ENCODE results near the gene ZSCAN22.

The ZSCAN22 gene

GRCh38 chr19:58304255-58304654, 22.5 kb upstream of the ZSCAN22 start:
- H3K36me3 Mint-ChIP-seq (ENCODE audit: low read depth): peaks cover 82% of the 10 kb centered on the region
- H3K27ac Mint-ChIP-seq: peak overlapping the region; percentile 83 to 96 (median 89)
- TF ChIP-seq, protein P1, sequence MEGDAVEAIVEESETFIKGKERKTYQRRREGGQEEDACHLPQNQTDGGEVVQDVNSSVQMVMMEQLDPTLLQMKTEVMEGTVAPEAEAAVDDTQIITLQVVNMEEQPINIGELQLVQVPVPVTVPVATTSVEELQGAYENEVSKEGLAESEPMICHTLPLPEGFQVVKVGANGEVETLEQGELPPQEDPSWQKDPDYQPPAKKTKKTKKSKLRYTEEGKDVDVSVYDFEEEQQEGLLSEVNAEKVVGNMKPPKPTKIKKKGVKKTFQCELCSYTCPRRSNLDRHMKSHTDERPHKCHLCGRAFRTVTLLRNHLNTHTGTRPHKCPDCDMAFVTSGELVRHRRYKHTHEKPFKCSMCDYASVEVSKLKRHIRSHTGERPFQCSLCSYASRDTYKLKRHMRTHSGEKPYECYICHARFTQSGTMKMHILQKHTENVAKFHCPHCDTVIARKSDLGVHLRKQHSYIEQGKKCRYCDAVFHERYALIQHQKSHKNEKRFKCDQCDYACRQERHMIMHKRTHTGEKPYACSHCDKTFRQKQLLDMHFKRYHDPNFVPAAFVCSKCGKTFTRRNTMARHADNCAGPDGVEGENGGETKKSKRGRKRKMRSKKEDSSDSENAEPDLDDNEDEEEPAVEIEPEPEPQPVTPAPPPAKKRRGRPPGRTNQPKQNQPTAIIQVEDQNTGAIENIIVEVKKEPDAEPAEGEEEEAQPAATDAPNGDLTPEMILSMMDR (IDR thresholded peaks at IDR 0.05; ENCODE audit: unreplicated experiment in 3 of 3): no peak
- no peaks in the 10 kb centered on the region for H3K27me3 Mint-ChIP-seq (ENCODE audit: low read depth)
- peak overlapping the region; percentile 96 to 100 (median 99) for H3K4me3 Mint-ChIP-seq
- peaks cover 22% of the 10 kb centered on the region for H3K4me1 Mint-ChIP-seq
- peaks cover 10% of the 10 kb centered on the region for H3K9me3 Mint-ChIP-seq

DNA sequence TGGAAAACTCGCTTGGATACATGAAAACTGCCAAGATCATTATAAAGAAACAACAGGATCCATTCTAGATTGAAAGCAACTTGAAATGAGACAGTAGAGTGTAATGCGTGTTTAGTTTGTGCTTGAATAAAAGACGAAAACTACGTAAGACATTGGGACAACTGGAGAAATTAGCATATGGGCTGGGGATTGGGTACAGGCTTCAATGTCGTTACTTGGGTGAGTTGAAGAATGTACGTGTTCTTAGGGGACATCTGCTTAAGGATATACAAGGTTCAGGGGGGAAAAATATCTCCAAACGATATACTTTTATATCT, 22.1 kb upstream of the ZSCAN22 start:
- H3K36me3 Mint-ChIP-seq (ENCODE audit: low read depth): peaks cover 84% of the 10 kb centered on the region
- no peaks in the 10 kb centered on the region for H3K27me3 Mint-ChIP-seq (ENCODE audit: low read depth)
- peaks cover 9% of the 10 kb centered on the region for H3K9me3 Mint-ChIP-seq
- TF ChIP-seq, protein P1 (IDR thresholded peaks at IDR 0.05; ENCODE audit: unreplicated experiment in 3 of 3): no peak
- peaks cover 22% of the 10 kb centered on the region for H3K4me1 Mint-ChIP-seq
- peak overlapping the region; percentile 96 to 100 (median 99) for H3K4me3 Mint-ChIP-seq
- peak overlapping the region; percentile 83 to 96 (median 89) for H3K27ac Mint-ChIP-seq

GRCh38 chr19:58305065-58305931, 21.5 kb upstream of the ZSCAN22 start, which contains the start of gene ERVK3-1:
Gene ERVK3-1 (plus strand): TSS chr19:58305377. CDS start chr19:58312169, 6,792 bp downstream.
- Mint-ChIP-seq H3K4me3 (peak within 1 kb of the TSS; percentile 96 to 100 (median 99)), H3K9me3 (peaks cover 5% of the 10 kb centered on the region), H3K27me3 (ENCODE audit: low read depth) (no peaks in the 10 kb centered on the region), H3K4me1 (peaks cover 22% of the 10 kb centered on the region), H3K27ac (peak within 1 kb of the TSS; percentile 83 to 96 (median 89)), H3K36me3 (ENCODE audit: low read depth) (peaks cover 84% of the 10 kb centered on the region)
- TF ChIP-seq, protein P1 (IDR thresholded peaks at IDR 0.05; ENCODE audit: unreplicated experiment in 3 of 3): no peak

DNA sequence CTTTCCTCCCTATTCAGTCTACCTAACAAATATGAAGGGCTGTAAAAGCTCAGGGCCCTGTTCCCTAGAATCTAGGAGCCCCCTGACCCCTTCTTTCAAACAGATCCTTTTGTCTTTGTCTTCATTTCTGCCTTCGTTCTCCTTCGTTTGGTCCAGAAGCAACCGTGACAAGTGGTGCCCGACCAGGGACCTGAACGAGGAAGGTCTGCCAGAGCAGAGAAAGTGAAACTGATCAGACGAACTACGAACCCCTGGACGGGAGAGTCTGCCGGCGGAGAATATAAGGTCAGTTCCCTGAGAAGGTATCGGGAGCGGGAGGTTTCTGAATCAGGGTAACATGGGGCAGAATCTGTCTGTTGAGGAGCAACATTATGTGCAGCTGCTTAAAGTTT, 20.9 kb upstream of the ZSCAN22 start:
- peaks cover 2% of the 10 kb centered on the region for H3K9me3 Mint-ChIP-seq
- H3K27me3 Mint-ChIP-seq (ENCODE audit: low read depth): no peaks in the 10 kb centered on the region
- peaks cover 22% of the 10 kb centered on the region for H3K4me1 Mint-ChIP-seq
- H3K27ac Mint-ChIP-seq: peak overlapping the region in 2 of 3 experiments; percentile 47 to 51
- H3K4me3 Mint-ChIP-seq: peak overlapping the region; percentile 96 to 100 (median 99)
- H3K36me3 Mint-ChIP-seq (ENCODE audit: low read depth): peaks cover 83% of the 10 kb centered on the region
- TF ChIP-seq, protein P1 (IDR thresholded peaks at IDR 0.05; ENCODE audit: unreplicated experiment in 3 of 3): no peak

GRCh38 chr19:58307736-58308135, 19.1 kb upstream of the ZSCAN22 start:
- no peak overlapping the region for H3K27ac Mint-ChIP-seq
- H3K4me3 Mint-ChIP-seq: peak overlapping the region; percentile 34 to 51 (median 45)
- H3K4me1 Mint-ChIP-seq: peaks cover 26% of the 10 kb centered on the region
- H3K36me3 Mint-ChIP-seq (ENCODE audit: low read depth): peaks cover 83% of the 10 kb centered on the region
- no peaks in the 10 kb centered on the region for H3K27me3 Mint-ChIP-seq (ENCODE audit: low read depth)
- TF ChIP-seq, protein P1 (IDR thresholded peaks at IDR 0.05; ENCODE audit: unreplicated experiment in 3 of 3): no peak
- H3K9me3 Mint-ChIP-seq: no peaks in the 10 kb centered on the region

All from nephron (organoid).